Suppressor macrophage (primary cell): ENCODE measurements around the gene VPS37D.
"Not testable (repeated sequence)": the region's sequence is repeated elsewhere in the genome, so short reads cannot be mapped to it uniquely, and the experiment has no call there.

Experiments used
- DNase-seq, 4 experiments: peaks; one replicate each; pipeline ENCODE4 v3.0.0-alpha.2; 2020 to 2022

Gene VPS37D

GRCh38 chr7:73646785-73647724 is 20.6 kb upstream of the VPS37D start:
- no peak for DNase-seq

GRCh38 chr7:73647725-73648592 is 19.7 kb upstream of the VPS37D start:
- DNase-seq = peak; percentile 22 to 60 (median 46)

- DNase-seq = no peak
Measured at GRCh38 chr7:73648593-73649332, 18.9 kb upstream of the VPS37D start.

GRCh38 chr7:73649576-73649975 is 18.1 kb upstream of the VPS37D start:
- no peak for DNase-seq

- DNase-seq = no peak
Measured at GRCh38 chr7:73650524-73650923, 17.1 kb upstream of the VPS37D start.

GRCh38 chr7:73652541-73652949 is 15.1 kb upstream of the VPS37D start:
- DNase-seq = no peak

- not testable (repeated sequence) for DNase-seq
Measured at GRCh38 chr7:73655309-73655708, 12.3 kb upstream of the VPS37D start.

GRCh38 chr7:73659983-73660382 is 7.6 kb upstream of the VPS37D start:
- DNase-seq = no peak

GRCh38 chr7:73660594-73660993 is 7.0 kb upstream of the VPS37D start:
- DNase-seq = not testable (repeated sequence)

- no peak for DNase-seq
Measured at GRCh38 chr7:73663033-73663432, 4.6 kb upstream of the VPS37D start.

- no peak for DNase-seq
Measured at GRCh38 chr7:73668103-73668885, 663 bp downstream of the VPS37D start.

- no peak for DNase-seq
Measured at GRCh38 chr7:73668886-73669230, 1.2 kb downstream of the VPS37D start.

GRCh38 chr7:73669288-73669701 is 1.7 kb downstream of the VPS37D start:
- DNase-seq = no peak

- DNase-seq = no peak
Measured at GRCh38 chr7:73669858-73670385, 2.3 kb downstream of the VPS37D start.

- no peak for DNase-seq
Measured at GRCh38 chr7:73671322-73671661, 3.7 kb downstream of the VPS37D start.

GRCh38 chr7:73671857-73672445 is 4.3 kb downstream of the VPS37D start:
- DNase-seq = no peak

- DNase-seq = no peak
Measured at GRCh38 chr7:73674468-73675124, 7.0 kb downstream of the VPS37D start.

GRCh38 chr7:73676062-73676461 is 8.4 kb downstream of the VPS37D start:
- DNase-seq = not testable (repeated sequence)

- no peak for DNase-seq
Measured at GRCh38 chr7:73678862-73679261, 11.2 kb downstream of the VPS37D start.

GRCh38 chr7:73679709-73680108 is 12.1 kb downstream of the VPS37D start:
- no peak for DNase-seq

GRCh38 chr7:73680501-73680900 is 12.9 kb downstream of the VPS37D start:
- DNase-seq = no peak
